ENCODE measurements around the gene CD44.

Gene CD44

GRCh38 chr11:35147235-35147634 lies 8.3 kb downstream of the CD44 start:
- Histone ChIP-seq H3K27ac (ENCODE audit: low read depth, low read length) (no peak overlapping the region), H3K36me3 (ENCODE audit: control insufficient read depth, low read length) (no peaks in the 10 kb centered on the region), H3F3A (ENCODE audit: control insufficient read depth, insufficient read depth) (no peaks in the 10 kb centered on the region), H3K79me2 (ENCODE audit: control insufficient read depth, low read length) (no peaks in the 10 kb centered on the region), H3K9me3 (ENCODE audit: control insufficient read depth, insufficient read depth, low read length) (no peaks in the 10 kb centered on the region), H3K9me2 (replicated peaks; ENCODE audit: control insufficient read depth, low read length) (no peaks in the 10 kb centered on the region), H4K20me1 (ENCODE audit: control insufficient read depth, insufficient read depth, low read depth, low read length) (no peaks in the 10 kb centered on the region), H3K4me2 (ENCODE audit: low read length) (no peak overlapping the region), H3K27me3 (ENCODE audit: control insufficient read depth, low read length) (peaks cover 34% of the 10 kb centered on the region), H3K4me3 (ENCODE audit: low read length) (no peak overlapping the region), H3K4me1 (ENCODE audit: control insufficient read depth, low read length) (peaks cover 7% of the 10 kb centered on the region)
- TF ChIP-seq CTCF (IDR thresholded peaks at IDR 0.05; ENCODE audit: low read depth, low read length, poor library complexity, severe bottlenecking) (no peak), EZH2phosphoT487 (IDR thresholded peaks at IDR 0.05; ENCODE audit: borderline replicate concordance, low read length) (no peak)

GRCh38 chr11:35148163-35148837 lies 9.3 kb downstream of the CD44 start:
- H4K20me1 ChIP-seq (ENCODE audit: control insufficient read depth, insufficient read depth, low read depth, low read length) = no peaks in the 10 kb centered on the region
- H3K79me2 ChIP-seq (ENCODE audit: control insufficient read depth, low read length) = no peaks in the 10 kb centered on the region
- H3F3A ChIP-seq (ENCODE audit: control insufficient read depth, insufficient read depth) = no peaks in the 10 kb centered on the region

GRCh38 chr11:35150454-35150853 lies 11.5 kb downstream of the CD44 start:
- H3K4me2 ChIP-seq (ENCODE audit: low read length) = no peak overlapping the region
- peaks cover 11% of the 10 kb centered on the region for H3K27me3 ChIP-seq (ENCODE audit: control insufficient read depth, low read length)
- no peaks in the 10 kb centered on the region for H3K9me3 ChIP-seq (ENCODE audit: control insufficient read depth, insufficient read depth, low read length)
- TF ChIP-seq EZH2phosphoT487 (IDR thresholded peaks at IDR 0.05; ENCODE audit: borderline replicate concordance, low read length) (no peak), CTCF (IDR thresholded peaks at IDR 0.05; ENCODE audit: low read depth, low read length, poor library complexity, severe bottlenecking) (no peak)
- H3K4me1 ChIP-seq (ENCODE audit: control insufficient read depth, low read length) = no peaks in the 10 kb centered on the region
- H4K20me1 ChIP-seq (ENCODE audit: control insufficient read depth, insufficient read depth, low read depth, low read length) = no peaks in the 10 kb centered on the region
- no peak overlapping the region for H3K4me3 ChIP-seq (ENCODE audit: low read length)
- no peaks in the 10 kb centered on the region for H3K79me2 ChIP-seq (ENCODE audit: control insufficient read depth, low read length)
- H3K36me3 ChIP-seq (ENCODE audit: control insufficient read depth, low read length) = no peaks in the 10 kb centered on the region
- H3F3A ChIP-seq (ENCODE audit: control insufficient read depth, insufficient read depth) = no peaks in the 10 kb centered on the region
- no peaks in the 10 kb centered on the region for H3K9me2 ChIP-seq (replicated peaks; ENCODE audit: control insufficient read depth, low read length)
- H3K27ac ChIP-seq (ENCODE audit: low read depth, low read length) = no peak overlapping the region

More at GRCh38 chr11:35148163-35148837, 9.3 kb downstream of the CD44 start:
- H3K4me1 ChIP-seq (ENCODE audit: control insufficient read depth, low read length) = peaks cover 7% of the 10 kb centered on the region
- peaks cover 29% of the 10 kb centered on the region for H3K27me3 ChIP-seq (ENCODE audit: control insufficient read depth, low read length)
- no peak overlapping the region for H3K4me2 ChIP-seq (ENCODE audit: low read length)
- H3K4me3 ChIP-seq (ENCODE audit: low read length) = no peak overlapping the region
- no peaks in the 10 kb centered on the region for H3K9me3 ChIP-seq (ENCODE audit: control insufficient read depth, insufficient read depth, low read length)
- no peak overlapping the region for H3K27ac ChIP-seq (ENCODE audit: low read depth, low read length)
- no peak for TF ChIP-seq CTCF (IDR thresholded peaks at IDR 0.05; ENCODE audit: low read depth, low read length, poor library complexity, severe bottlenecking)
- no peak for TF ChIP-seq EZH2phosphoT487 (IDR thresholded peaks at IDR 0.05; ENCODE audit: borderline replicate concordance, low read length)
- no peaks in the 10 kb centered on the region for H3K9me2 ChIP-seq (replicated peaks; ENCODE audit: control insufficient read depth, low read length)
- H3K36me3 ChIP-seq (ENCODE audit: control insufficient read depth, low read length) = no peaks in the 10 kb centered on the region
